A673 (cell line): Measurements from ENCODE around the gene RPRD1B. TPM values are rescaled to one million over a fixed set of nuclear protein-coding genes. Genes with fewer than 3 reads are reported as not detected.
A peak's percentile ranks its signal among the peaks of the same experiment; 100 is the strongest.

Experiments
- Bru-seq: library from RNA; stranded (reverse); fragments of 400-500 nt; gene quantifications from one replicate; lab custom pipeline; 2021; lab: Mats Ljungman, UMichigan
- BruChase-seq, 2 experiments: library from RNA; stranded (reverse); fragments of 400-500 nt; gene quantifications; one replicate each; lab custom pipeline; 2021; lab: Mats Ljungman, UMichigan
- BruUV-seq: library from RNA; stranded (reverse); fragments of 400-500 nt; replicated peaks from 2 replicates; lab custom pipeline; 2021; lab: Mats Ljungman, UMichigan
- CTCF ChIA-PET: fragments of 300-600 bp; sonication (Branson Sonifier 250); formaldehyde crosslinking; loops from one replicate; lab custom pipeline; 2022; ENCODE audit warnings: antibody characterized with exemption; lab: Charles Lee
- POLR2A ChIA-PET: fragments of 300-600 bp; sonication (Branson Sonifier 250); formaldehyde crosslinking; loops from one replicate; lab custom pipeline; 2022; ENCODE audit warnings: antibody characterized with exemption; ENCODE audit not compliant: low non-redundant PET; lab: Charles Lee
- DNase-seq: peaks from one replicate; pipeline ENCODE4 v3.0.0-alpha.2; 2015; ENCODE audit warnings: low spot score
- H3K27ac ChIP-seq: fragments of 200-600 bp; sonication (generic); 2 replicates; pipeline ENCODE4 v1.5.1; 2016; ENCODE audit warnings: mixed run types, low read depth, mild to moderate bottlenecking, mixed read lengths, antibody characterized with exemption, low read length; ENCODE audit not compliant: poor library complexity, severe bottlenecking
- H3K27me3 ChIP-seq: fragments of 200-600 bp; sonication (generic); replicated peaks from 2 replicates; pipeline ENCODE4 v1.6.1; 2017; ENCODE audit warnings: mixed run types, low read depth, mild to moderate bottlenecking, mixed read lengths, antibody characterized with exemption, low read length; ENCODE audit not compliant: insufficient read depth, poor library complexity
- H3K36me3 ChIP-seq: fragments of 200-600 bp; sonication (generic); 2 replicates; pipeline ENCODE4 v1.6.1; 2016; ENCODE audit warnings: mixed run types, mild to moderate bottlenecking, mixed read lengths, antibody characterized with exemption, low read length; ENCODE audit not compliant: insufficient read depth, poor library complexity, severe bottlenecking
- H3K4me1 ChIP-seq: fragments of 200-600 bp; sonication (generic); 2 replicates; pipeline ENCODE4 v1.6.1; 2017; ENCODE audit warnings: mixed run types, mild to moderate bottlenecking, mixed read lengths, antibody characterized with exemption, low read length; ENCODE audit not compliant: insufficient read depth, poor library complexity, severe bottlenecking
- H3K4me3 ChIP-seq: fragments of 200-600 bp; sonication (generic); 2 replicates; pipeline ENCODE4 v1.5.1; 2016; ENCODE audit warnings: low read depth, mixed run types, mild to moderate bottlenecking, mixed read lengths, low read length; ENCODE audit not compliant: poor library complexity, severe bottlenecking
- H3K9me3 ChIP-seq: fragments of 200-600 bp; sonication (generic); 2 replicates; pipeline ENCODE4 v1.6.1; 2016; ENCODE audit warnings: mixed run types, low read depth, mild to moderate bottlenecking, mixed read lengths, antibody characterized with exemption, low read length; ENCODE audit not compliant: poor library complexity, severe bottlenecking
- EZH2 ChIP-seq: fragments of 200-600 bp; sonication (generic); IDR thresholded peaks from 2 replicates; pipeline ENCODE4 v1.6.1; 2017; ENCODE audit warnings: borderline replicate concordance, low read depth, mild to moderate bottlenecking, mixed read lengths, antibody characterized with exemption, low read length; ENCODE audit not compliant: poor library complexity, severe bottlenecking
- intact Hi-C: fragments of 100-400 bp; cut with micrococcal nuclease; formaldehyde crosslinking; loops from one replicate; pipeline ENCODE4 v1.10.0; 2022; ENCODE audit not compliant: unreplicated experiment
- long read RNA-seq: library from polyadenylated mRNA; stranded (forward); transcript quantifications from one replicate; pipeline ENCODE4 v2.0.0, GENCODE V29; 2022
- total RNA-seq: library from RNA; stranded (reverse); gene quantifications from 2 replicates; pipeline ENCODE4 v1.2.3, GENCODE V29; 2021
- TF ChIP-seq, protein P1 (sequence below): fragments of 300-800, 200-600 bp; sonication (generic); conservative IDR thresholded peaks from 2 replicates; pipeline ENCODE4 v1.5.1; 2017; ENCODE audit warnings: low read depth, mild to moderate bottlenecking, antibody characterized with exemption, low read length, moderate library complexity, mixed read lengths

The RPRD1B gene, protein sequence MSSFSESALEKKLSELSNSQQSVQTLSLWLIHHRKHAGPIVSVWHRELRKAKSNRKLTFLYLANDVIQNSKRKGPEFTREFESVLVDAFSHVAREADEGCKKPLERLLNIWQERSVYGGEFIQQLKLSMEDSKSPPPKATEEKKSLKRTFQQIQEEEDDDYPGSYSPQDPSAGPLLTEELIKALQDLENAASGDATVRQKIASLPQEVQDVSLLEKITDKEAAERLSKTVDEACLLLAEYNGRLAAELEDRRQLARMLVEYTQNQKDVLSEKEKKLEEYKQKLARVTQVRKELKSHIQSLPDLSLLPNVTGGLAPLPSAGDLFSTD
- total RNA-seq (36.1 and 38.7 TPM in 2 replicates), Bru-seq, nascent RNA (percentile 93 among the genes with signal in this experiment), BruChase-seq, experiment 1, labeled RNA remaining after a 2-hour chase (percentile 91 among the genes with signal in this experiment), BruChase-seq, experiment 2, labeled RNA remaining after a 6-hour chase (percentile 84 among the genes with signal in this experiment)
- long read RNA-seq, transcript RPRD1B-201 (7 exons, 3,874 nt) = major isoform, 19 of 36 reads
- long read RNA-seq, partial matches to known transcripts = 11 of 36 reads
- long read RNA-seq, other reads (novel, unspliced or antisense) = 6 of 36 reads

DNA sequence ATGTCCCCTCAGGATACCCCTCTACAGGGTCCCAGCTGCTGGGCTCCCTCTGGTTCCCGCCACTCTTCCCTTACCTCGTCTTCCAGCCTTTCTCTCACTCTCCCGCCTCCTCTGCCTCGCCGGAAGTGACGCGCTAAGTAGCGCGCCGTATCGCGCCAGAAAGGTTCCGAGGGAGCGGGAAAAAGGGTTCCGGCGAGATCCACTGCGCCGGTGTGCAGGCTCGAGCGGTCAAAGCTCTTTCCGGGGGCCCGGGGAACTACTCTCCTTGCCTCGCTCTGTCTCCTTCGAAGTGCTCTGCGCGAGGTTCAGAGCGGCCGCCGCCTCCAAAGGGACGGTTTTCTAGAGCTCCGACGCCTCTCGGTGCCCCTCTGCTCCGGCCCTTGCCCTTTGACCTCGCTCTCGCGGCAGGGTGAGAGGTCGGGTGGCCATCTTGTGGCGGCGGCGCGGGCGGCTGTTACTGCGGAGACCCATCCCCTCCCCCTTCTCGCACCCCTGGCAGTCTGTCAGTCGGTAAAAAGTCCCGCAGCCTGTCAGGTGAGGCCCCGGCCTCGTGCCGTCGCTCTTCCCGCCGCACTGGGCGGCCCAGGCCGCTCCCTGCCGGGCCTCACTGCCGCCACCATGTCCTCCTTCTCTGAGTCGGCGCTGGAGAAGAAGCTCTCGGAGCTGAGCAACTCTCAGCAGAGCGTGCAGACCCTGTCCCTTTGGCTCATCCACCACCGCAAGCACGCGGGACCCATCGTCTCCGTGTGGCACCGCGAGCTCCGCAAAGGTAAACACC is at the start of gene RPRD1B, which contains the start of gene TTI1:
Gene RPRD1B (plus strand): TSS at position 417 of the 778 bp plus-strand sequence. CDS start 202 bp downstream, at position 619.
Gene TTI1 (minus strand): TSS at position 127 of the 778 bp plus-strand sequence. CDS start 19,640 bp downstream, outside the sequence.
- H3K36me3 ChIP-seq = peaks cover 4% of the 10 kb centered on the region
- peak within 1 kb of the TSS; percentile 93 for H3K4me3 ChIP-seq
- POLR2A ChIA-PET = interaction anchor here (0.5 kb wide), 1 partner anchor 15 kb away, joined by 6 read pairs; no protein-coding TSS in a partner anchor
- CTCF ChIA-PET = interaction anchor here (1.4 kb wide), 1 partner anchor 24 kb away, joined by 5 read pairs; no protein-coding TSS in a partner anchor
- intact Hi-C loops = no loop called here
- no TSS peak for BruUV-seq
- no peak for TF ChIP-seq EZH2
- TF ChIP-seq, protein P1, sequence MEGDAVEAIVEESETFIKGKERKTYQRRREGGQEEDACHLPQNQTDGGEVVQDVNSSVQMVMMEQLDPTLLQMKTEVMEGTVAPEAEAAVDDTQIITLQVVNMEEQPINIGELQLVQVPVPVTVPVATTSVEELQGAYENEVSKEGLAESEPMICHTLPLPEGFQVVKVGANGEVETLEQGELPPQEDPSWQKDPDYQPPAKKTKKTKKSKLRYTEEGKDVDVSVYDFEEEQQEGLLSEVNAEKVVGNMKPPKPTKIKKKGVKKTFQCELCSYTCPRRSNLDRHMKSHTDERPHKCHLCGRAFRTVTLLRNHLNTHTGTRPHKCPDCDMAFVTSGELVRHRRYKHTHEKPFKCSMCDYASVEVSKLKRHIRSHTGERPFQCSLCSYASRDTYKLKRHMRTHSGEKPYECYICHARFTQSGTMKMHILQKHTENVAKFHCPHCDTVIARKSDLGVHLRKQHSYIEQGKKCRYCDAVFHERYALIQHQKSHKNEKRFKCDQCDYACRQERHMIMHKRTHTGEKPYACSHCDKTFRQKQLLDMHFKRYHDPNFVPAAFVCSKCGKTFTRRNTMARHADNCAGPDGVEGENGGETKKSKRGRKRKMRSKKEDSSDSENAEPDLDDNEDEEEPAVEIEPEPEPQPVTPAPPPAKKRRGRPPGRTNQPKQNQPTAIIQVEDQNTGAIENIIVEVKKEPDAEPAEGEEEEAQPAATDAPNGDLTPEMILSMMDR = no peak
- peak; percentile 97 for DNase-seq
- H3K9me3 ChIP-seq = no peaks in the 10 kb centered on the region
- peaks cover 14% of the 10 kb centered on the region for H3K4me1 ChIP-seq
- no peaks in the 10 kb centered on the region for H3K27me3 ChIP-seq
- H3K27ac ChIP-seq = peak within 1 kb of the TSS; percentile 97

DNA sequence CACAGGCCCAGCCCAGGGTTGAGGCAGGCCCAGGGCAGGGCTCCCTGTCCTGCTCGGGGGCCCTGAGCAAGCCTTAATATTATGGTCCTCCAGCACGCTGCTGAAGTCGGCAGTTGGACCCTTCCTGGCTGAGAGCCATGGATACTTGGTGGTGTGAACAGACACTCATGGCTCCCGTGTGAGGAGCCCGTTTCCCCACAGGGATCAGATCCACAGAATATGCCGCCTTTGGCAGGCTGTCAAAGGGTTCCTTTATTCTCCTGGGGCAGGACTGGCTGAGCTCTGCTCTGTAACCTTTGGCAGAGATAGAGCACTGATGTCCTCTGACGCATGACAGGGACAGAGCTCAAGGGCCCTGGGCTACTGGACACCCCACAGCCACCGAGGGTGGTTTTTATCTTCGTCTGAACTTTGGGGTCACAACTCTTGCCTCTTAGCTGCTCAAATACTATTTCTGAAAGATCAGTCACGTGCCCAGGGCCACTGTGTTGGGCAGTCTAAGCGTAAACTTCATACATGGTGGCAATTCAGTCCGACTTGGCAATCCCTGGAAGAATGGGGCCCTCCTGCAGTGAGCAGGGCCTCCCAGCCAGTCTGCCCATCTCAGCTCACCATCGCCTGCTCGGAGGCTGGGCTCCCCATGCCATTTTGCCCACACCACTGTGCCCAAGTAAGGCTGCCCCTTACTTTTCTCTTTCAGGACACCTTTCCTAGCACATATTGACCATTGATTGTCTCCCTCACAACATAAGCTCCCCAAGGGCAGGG is 49.3 kb upstream of the RPRD1B start:
- ChIA-PET POLR2A (no interaction called here), CTCF (no interaction called here)
- TF ChIP-seq, protein P1 = no peak
- no peak for TF ChIP-seq EZH2
- no peak for DNase-seq
- intact Hi-C loops = loop anchor here (5.0 kb wide), 1 partner anchor 332 kb away; no protein-coding TSS in a partner anchor
- BruUV-seq = no TSS peak
- Histone ChIP-seq H3K27me3 (no peaks in the 10 kb centered on the region), H3K36me3 (peaks cover 9% of the 10 kb centered on the region), H3K27ac (no peak overlapping the region), H3K4me3 (no peak overlapping the region), H3K4me1 (peaks cover 13% of the 10 kb centered on the region), H3K9me3 (no peaks in the 10 kb centered on the region)
